ENCODE measurements around the gene ALDH9A1. TPM values are rescaled to one million over a fixed set of nuclear protein-coding genes. Genes with fewer than 3 reads are reported as not detected.

Gene ALDH9A1
- total RNA-seq, 3 donors from 2014 or later = 98.6 to 165 (median 110) TPM

GRCh38 chr1:165632152-165632469 is 66.3 kb downstream of the ALDH9A1 start:
- no peaks in the 10 kb centered on the region for H3K36me3 ChIP-seq
- intact Hi-C loops (cut with DNase I; ENCODE audit: low total_unique reads) = loop anchor here (10.0 kb wide), 1 partner anchor 133 kb away; the partner anchor contains the start of gene TMCO1
- no peak for DNase-seq (ENCODE audit: low spot score in 2 of 2)
- H3K9me3 ChIP-seq = no peaks in the 10 kb centered on the region
- peak overlapping the region; percentile 92 to 94 for H3K27ac ChIP-seq
- H3K27me3 ChIP-seq = no peaks in the 10 kb centered on the region
- TF ChIP-seq POLR2AphosphoS5 (IDR thresholded peaks at IDR 0.05) (no peak), POLR2A (IDR thresholded peaks at IDR 0.05) (no peak)
- TF ChIP-seq, protein P1, sequence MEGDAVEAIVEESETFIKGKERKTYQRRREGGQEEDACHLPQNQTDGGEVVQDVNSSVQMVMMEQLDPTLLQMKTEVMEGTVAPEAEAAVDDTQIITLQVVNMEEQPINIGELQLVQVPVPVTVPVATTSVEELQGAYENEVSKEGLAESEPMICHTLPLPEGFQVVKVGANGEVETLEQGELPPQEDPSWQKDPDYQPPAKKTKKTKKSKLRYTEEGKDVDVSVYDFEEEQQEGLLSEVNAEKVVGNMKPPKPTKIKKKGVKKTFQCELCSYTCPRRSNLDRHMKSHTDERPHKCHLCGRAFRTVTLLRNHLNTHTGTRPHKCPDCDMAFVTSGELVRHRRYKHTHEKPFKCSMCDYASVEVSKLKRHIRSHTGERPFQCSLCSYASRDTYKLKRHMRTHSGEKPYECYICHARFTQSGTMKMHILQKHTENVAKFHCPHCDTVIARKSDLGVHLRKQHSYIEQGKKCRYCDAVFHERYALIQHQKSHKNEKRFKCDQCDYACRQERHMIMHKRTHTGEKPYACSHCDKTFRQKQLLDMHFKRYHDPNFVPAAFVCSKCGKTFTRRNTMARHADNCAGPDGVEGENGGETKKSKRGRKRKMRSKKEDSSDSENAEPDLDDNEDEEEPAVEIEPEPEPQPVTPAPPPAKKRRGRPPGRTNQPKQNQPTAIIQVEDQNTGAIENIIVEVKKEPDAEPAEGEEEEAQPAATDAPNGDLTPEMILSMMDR (IDR thresholded peaks at IDR 0.05) = no peak
- H3K4me3 ChIP-seq = peak overlapping the region; percentile 79 to 89 (median 79)
- H3K4me1 ChIP-seq = peaks cover 0 to 8% of the 10 kb centered on the region in 2 donors

- Histone ChIP-seq H3K9me3 (no peaks in the 10 kb centered on the region), H3K27ac (peak overlapping the region; percentile 92 to 94), H3K36me3 (no peaks in the 10 kb centered on the region), H3K27me3 (no peaks in the 10 kb centered on the region), H3K4me3 (peak overlapping the region; percentile 79 to 89 (median 79)), H3K4me1 (peaks cover 0 to 8% of the 10 kb centered on the region in 2 donors)
- TF ChIP-seq POLR2AphosphoS5 (IDR thresholded peaks at IDR 0.05) = peak in 1 of 3 donors; percentile 22
- TF ChIP-seq POLR2A (IDR thresholded peaks at IDR 0.05) = no peak
- TF ChIP-seq, protein P1 (IDR thresholded peaks at IDR 0.05) = no peak
- intact Hi-C loops (cut with DNase I; ENCODE audit: low total_unique reads) = loop anchor here (10.0 kb wide), 1 partner anchor 133 kb away; the partner anchor contains the start of gene TMCO1
- peak; percentile 37 to 56 for DNase-seq (ENCODE audit: low spot score in 2 of 2)
Observed at GRCh38 chr1:165631342-165632151, 66.8 kb downstream of the ALDH9A1 start.

DNA sequence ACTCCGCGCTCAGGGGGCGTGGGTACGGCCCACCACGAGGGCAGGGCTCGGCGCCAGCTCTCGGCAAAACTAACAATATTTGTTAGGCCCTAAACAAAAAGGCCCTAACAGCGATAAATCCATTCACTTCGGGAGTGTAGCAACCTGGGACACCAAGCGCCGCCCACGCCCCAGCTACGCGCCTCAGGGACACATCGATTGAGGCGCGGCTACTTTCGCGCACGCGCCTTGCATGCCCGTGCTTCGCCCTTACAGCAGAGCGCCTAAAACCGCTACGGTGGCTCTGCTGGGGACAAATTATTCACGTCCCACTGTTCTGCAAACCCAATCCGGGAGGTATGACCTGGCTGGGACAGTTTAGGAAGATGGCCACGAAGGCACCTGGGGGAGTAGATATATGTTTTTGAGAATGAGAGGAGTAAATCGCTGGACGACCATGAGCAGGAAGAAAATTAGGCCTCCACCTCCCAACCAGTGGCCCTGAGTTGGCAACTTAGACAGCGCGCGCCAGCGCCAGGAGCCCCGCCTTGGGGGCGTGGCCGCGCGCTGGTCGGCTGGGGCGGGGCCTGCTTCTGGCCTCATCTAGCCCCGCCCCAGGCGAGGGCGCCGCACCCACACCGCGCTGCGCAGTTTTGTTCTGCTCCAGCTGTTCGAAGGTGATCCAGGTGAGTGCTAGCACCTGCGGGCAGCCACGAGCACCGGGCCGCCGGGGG is 67.6 kb downstream of the ALDH9A1 start, which contains the start of gene MGST3:
Gene MGST3 (plus strand): TSS at position 606 of the 713 bp plus-strand sequence. CDS start 18,614 bp downstream, outside the sequence.
- peak within 1 kb of the TSS; percentile 92 to 94 for H3K27ac ChIP-seq
- no peaks in the 10 kb centered on the region for H3K9me3 ChIP-seq
- TF ChIP-seq, protein P1 (IDR thresholded peaks at IDR 0.05) = no peak
- TF ChIP-seq POLR2A (IDR thresholded peaks at IDR 0.05) (peak; percentile 43), POLR2AphosphoS5 (IDR thresholded peaks at IDR 0.05) (peak; percentile 10 to 80 (median 61))
- H3K4me3 ChIP-seq = peak within 1 kb of the TSS; percentile 79 to 89 (median 79)
- peak; percentile 89 to 92 for DNase-seq (ENCODE audit: low spot score in 2 of 2)
- peaks cover 0 to 8% of the 10 kb centered on the region in 2 donors for H3K4me1 ChIP-seq
- intact Hi-C loops (cut with DNase I; ENCODE audit: low total_unique reads) = loop anchor here (10.0 kb wide), 1 partner anchor 134 kb away; the partner anchor contains the start of gene TMCO1
- no peaks in the 10 kb centered on the region for H3K36me3 ChIP-seq
- H3K27me3 ChIP-seq = no peaks in the 10 kb centered on the region

- DNase-seq (ENCODE audit: low spot score in 2 of 2) = no peak
- H3K27ac ChIP-seq = peak overlapping the region; percentile 92 to 94
Observed at GRCh38 chr1:165629848-165630628, 68.3 kb downstream of the ALDH9A1 start.

More at GRCh38 chr1:165629848-165630628, 68.3 kb downstream of the ALDH9A1 start:
- TF ChIP-seq POLR2A (IDR thresholded peaks at IDR 0.05) (no peak), POLR2AphosphoS5 (IDR thresholded peaks at IDR 0.05) (no peak)
- TF ChIP-seq, protein P1 (IDR thresholded peaks at IDR 0.05) = no peak
- no peaks in the 10 kb centered on the region for H3K36me3 ChIP-seq
- H3K9me3 ChIP-seq = no peaks in the 10 kb centered on the region
- intact Hi-C loops (cut with DNase I; ENCODE audit: low total_unique reads) = loop anchor here (10.0 kb wide), 1 partner anchor 135 kb away; the partner anchor contains the start of gene TMCO1
- no peaks in the 10 kb centered on the region for H3K27me3 ChIP-seq
- peaks cover 0 to 8% of the 10 kb centered on the region in 2 donors for H3K4me1 ChIP-seq
- H3K4me3 ChIP-seq = peak overlapping the region; percentile 79 to 89 (median 79)

Measured in breast epithelium (tissue), 4 donors.